ENCODE data around the gene SNX1. TPM values are rescaled to one million over a fixed set of nuclear protein-coding genes. Genes with fewer than 3 reads are reported as not detected.

The SNX1 gene
- total and polyA plus RNA-seq, 2 of the 13 experiments (the other 11 are each of a cell fraction or from before 2014, with no cell fraction given) = 29.3 to 60.1 TPM

DNA sequence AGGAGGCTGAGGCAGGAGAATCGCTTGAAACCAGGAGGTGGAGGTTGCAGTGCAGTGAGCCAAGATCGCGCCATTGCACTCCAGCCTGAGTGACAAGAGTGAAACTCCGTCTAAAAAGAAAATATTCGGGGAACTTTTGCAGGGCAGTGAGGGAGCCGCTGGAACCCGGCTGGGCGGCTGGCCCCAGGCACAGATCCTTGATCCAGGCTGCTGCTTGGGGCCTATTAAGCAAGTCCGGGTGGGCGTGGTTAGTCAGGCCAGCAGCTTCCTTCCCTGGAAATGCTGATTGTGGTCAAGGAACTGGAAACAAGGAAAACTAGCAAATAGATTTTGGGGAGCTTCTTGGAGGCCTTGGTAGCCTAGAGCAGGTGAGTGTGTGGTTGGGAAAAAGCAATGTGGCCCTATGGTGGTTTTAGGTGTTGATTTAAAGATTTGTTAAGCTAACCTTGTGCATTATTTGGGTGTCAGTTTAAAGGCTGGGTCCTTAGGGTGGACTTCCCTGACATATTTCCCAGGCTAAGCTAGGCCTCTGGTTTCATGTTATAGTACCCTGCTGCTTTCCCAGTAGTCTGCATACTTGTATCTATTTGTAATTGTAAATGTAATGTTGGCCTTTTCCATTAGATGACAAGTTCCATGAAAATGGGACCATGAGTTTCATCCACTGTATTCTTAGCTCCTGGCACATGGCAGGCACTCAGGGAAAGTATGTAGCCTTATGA is 38.0 kb downstream of the SNX1 start (continued):
- TF ChIP-seq KIAA2018 (CRISPR knock-in tag; IDR thresholded peaks at IDR 0.05; ENCODE audit: borderline replicate concordance) (no peak), PCBP1 (IDR thresholded peaks at IDR 0.05; ENCODE audit: borderline replicate concordance, low read depth, low read length) (no peak), ZFY (CRISPR knock-in tag; IDR thresholded peaks at IDR 0.05) (no peak), JUND (CRISPR knock-in tag; IDR thresholded peaks at IDR 0.05) (no peak), HNF4A (CRISPR knock-in tag; IDR thresholded peaks at IDR 0.05) (no peak), SNAPC2 (CRISPR knock-in tag; IDR thresholded peaks at IDR 0.05) (no peak), NBN (conservative IDR thresholded peaks at IDR 0.05) (no peak), MEF2D (CRISPR knock-in tag; IDR thresholded peaks at IDR 0.05) (no peak)

All from HepG2 (cell line).